K562 (cell line): Measurements from ENCODE around the gene ARHGAP30. TPM values are rescaled to one million over a fixed set of nuclear protein-coding genes. Genes with fewer than 3 reads are reported as not detected.

Source experiments
- CXXC5 ChIP-seq: fragments of 250-450 bp; sonication (Bioruptor Pico); IDR thresholded peaks from 2 replicates; pipeline ENCODE4 v1.8.0; 2022; ENCODE audit warnings: inconsistent platforms, mild to moderate bottlenecking, moderate library complexity
- GABPA ChIP-seq: fragments of 200-800 bp; sonication (Bioruptor generic); conservative IDR thresholded peaks from 2 replicates; pipeline ENCODE4 v1.6.1; 2016; ENCODE audit warnings: low read depth, missing genetic modification characterization, missing compliant biosample characterization
- KLF13 ChIP-seq: fragments of 450-650 bp; IDR thresholded peaks from 2 replicates; pipeline ENCODE4 v1.6.1; 2016; ENCODE audit warnings: missing genetic modification characterization, low read depth, mild to moderate bottlenecking, missing compliant biosample characterization, moderate library complexity, borderline replicate concordance
- MCM2 ChIP-seq: fragments of 450-650 bp; IDR thresholded peaks from 2 replicates; pipeline ENCODE4 v1.6.1; 2017; ENCODE audit warnings: low read depth, mild to moderate bottlenecking
- MLX ChIP-seq, 2 experiments: fragments of 450-650 bp in 1 of 2; sonication (generic) in 1 of 2; formaldehyde crosslinking; conservative IDR thresholded peaks; 2 replicates each; pipeline versions ENCODE4 v1.4.0 to v1.8.1; 2020 to 2022; ENCODE audit warnings: mild to moderate bottlenecking in 1 of 2, missing genetic modification reagents in 1 of 2
- RREB1 ChIP-seq: fragments of 250-450 bp; sonication (Bioruptor Pico); IDR thresholded peaks from 2 replicates; pipeline ENCODE4 v1.4.0; 2020
- TRIM28 ChIP-seq: fragments of 450-650 bp; IDR thresholded peaks from 2 replicates; pipeline ENCODE4 v1.6.1; 2017
- ZBTB12 ChIP-seq: fragments of 250-450 bp; sonication (Bioruptor Pico); IDR thresholded peaks from 2 replicates; pipeline ENCODE4 v1.4.0; 2020
- ZNF592 ChIP-seq: fragments of 450-650 bp; IDR thresholded peaks from 2 replicates; pipeline ENCODE4 v1.6.1; 2017; ENCODE audit warnings: antibody characterized with exemption, mild to moderate bottlenecking
- polyA plus RNA-seq, 8 experiments: library from polyadenylated mRNA; depleted of rRNA in 4 of 8; stranded (reverse) in 5 of 8; unstranded in 3 of 8; fragments of >200 nt; fragmentation: Nextera tagmentation in 2 of 8; fragmentation: Illumina TruSeq in 1 of 8; extraction: Ambion mirVana in 2 of 8; extraction: Trizol in 1 of 8; gene quantifications; 2 replicates each; pipeline versions ENCODE4 v1.2.1 to v1.2.3, GENCODE V29; 2011 to 2014; ENCODE audit warnings: inconsistent platforms in 1 of 8, missing spikeins in 1 of 8
- total RNA-seq, 7 experiments: library from RNA; depleted of rRNA in 6 of 7; stranded (reverse); fragments of >200 nt in 6 of 7; fragmentation: Illumina TruSeq in 2 of 7; extraction: Trizol in 2 of 7; gene quantifications; 2 replicates each; pipeline versions ENCODE4 v1.2.1 to v1.2.3, GENCODE V29; 2011 to 2021; ENCODE audit warnings: low replicate concordance in 1 of 7
- TF ChIP-seq, protein P1 (sequence below): fragments of 250-450 bp; sonication (Bioruptor Pico); IDR thresholded peaks from 2 replicates; pipeline ENCODE4 v1.5.1; 2021; ENCODE audit warnings: mild to moderate bottlenecking

Gene ARHGAP30
- total and polyA plus RNA-seq, 9 of the 15 experiments (the other 6 are each of a cell fraction or from before 2014, with no cell fraction given), result 0.01 to 0.73 (median 0.12) TPM

DNA sequence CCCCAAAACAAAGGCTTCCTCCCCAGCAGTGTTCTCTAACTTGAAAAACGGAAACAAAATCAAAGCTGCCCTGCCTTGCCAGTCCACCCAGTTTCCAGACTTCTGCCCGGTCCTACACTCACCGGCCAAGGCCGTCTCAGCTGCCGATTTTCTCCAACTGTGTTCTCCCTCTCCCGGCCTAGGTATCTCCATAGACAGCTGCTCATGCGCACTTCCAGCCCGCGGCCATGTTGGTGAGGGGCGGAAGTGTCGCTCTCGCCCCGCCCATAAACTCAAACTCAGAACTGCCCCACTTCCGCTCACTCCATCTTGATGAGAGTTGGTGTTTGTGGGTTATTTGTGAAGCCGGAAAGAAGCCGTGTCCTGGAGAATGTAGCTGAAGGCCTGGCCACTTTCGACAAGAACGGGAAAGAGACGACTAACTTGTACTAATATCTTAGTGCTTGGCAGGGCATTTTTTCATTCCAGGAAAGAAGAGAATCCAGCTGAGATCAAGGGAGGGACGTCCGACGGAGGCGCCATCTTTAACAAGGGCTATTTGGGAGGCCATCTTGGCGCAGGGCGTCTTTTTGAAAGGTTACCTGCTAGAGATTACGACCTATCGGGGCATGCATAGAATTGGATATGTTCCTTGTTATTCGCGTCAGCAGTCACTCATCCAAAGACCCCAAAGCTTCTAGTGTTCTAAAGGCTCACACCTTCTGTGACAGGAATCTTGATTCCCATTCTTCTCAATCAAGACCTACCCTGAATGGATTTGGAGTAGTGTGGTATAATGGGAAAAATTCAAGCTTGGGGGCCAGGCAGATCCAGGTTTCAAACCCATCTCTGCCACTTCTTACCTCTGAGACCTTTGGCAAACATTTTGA is 23.7 kb downstream of the ARHGAP30 start, which contains the start of gene USF1 (continued):
- TF ChIP-seq, protein P1, sequence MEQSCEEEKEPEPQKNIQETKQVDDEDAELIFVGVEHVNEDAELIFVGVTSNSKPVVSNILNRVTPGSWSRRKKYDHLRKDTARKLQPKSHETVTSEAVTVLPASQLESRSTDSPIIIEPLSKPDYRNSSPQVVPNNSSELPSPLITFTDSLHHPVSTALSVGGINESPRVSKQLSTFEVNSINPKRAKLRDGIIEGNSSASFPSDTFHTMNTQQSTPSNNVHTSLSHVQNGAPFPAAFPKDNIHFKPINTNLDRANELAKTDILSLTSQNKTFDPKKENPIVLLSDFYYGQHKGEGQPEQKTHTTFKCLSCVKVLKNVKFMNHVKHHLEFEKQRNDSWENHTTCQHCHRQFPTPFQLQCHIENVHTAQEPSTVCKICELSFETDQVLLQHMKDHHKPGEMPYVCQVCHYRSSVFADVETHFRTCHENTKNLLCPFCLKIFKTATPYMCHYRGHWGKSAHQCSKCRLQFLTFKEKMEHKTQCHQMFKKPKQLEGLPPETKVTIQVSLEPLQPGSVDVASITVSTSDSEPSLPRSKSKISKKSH (CRISPR knock-in tag), result no peak
- TF ChIP-seq MCM2 (no peak), MLX (CRISPR knock-in tag; conservative IDR thresholded peaks at IDR 0.05) (no peak), CXXC5 (CRISPR knock-in tag) (peak; percentile 69), ZNF592 (peak; percentile 28; the same call in 1 of the 2 replicates), GABPA (tag) (peak; percentile 97), KLF13 (tag) (no peak), TRIM28 (peak; percentile 12; the same call in 1 of the 2 replicates), ZBTB12 (0 out of 2 replicates have a peak, but pooled peaks have one; percentile 6), RREB1 (0 out of 2 replicates have a peak, but pooled peaks have one; percentile 11)
